Globus pallidus (tissue), 1 donor: Measurements from ENCODE around the gene UBE2C.
"Not testable (repeated sequence)": the region's sequence is repeated elsewhere in the genome, so short reads cannot be mapped to it uniquely, and the experiment has no call there.

Experiments
- DNase-seq: peaks from one replicate; pipeline ENCODE4 v3.0.0-alpha.2; 2015; ENCODE audit warnings: low spot score

Gene UBE2C

GRCh38 chr20:45797955-45798354 is 14.5 kb upstream of the UBE2C start:
- not testable (repeated sequence) for DNase-seq

GRCh38 chr20:45798935-45799642 is 13.4 kb upstream of the UBE2C start:
- no peak for DNase-seq

- no peak for DNase-seq
Observed at GRCh38 chr20:45801851-45802250, 10.6 kb upstream of the UBE2C start.

- no peak for DNase-seq
Observed at GRCh38 chr20:45810191-45810970, 2.1 kb upstream of the UBE2C start.

- no peak for DNase-seq
Observed at GRCh38 chr20:45813006-45813340, 529 bp downstream of the UBE2C start.

GRCh38 chr20:45813489-45813888 is 1.0 kb downstream of the UBE2C start:
- no peak for DNase-seq

- DNase-seq: no peak
Observed at GRCh38 chr20:45814314-45814713, 1.9 kb downstream of the UBE2C start.

GRCh38 chr20:45816951-45817350 is 4.5 kb downstream of the UBE2C start:
- no peak for DNase-seq

- DNase-seq: no peak
Observed at GRCh38 chr20:45817376-45818194, 5.1 kb downstream of the UBE2C start.

GRCh38 chr20:45818239-45818638 is 5.8 kb downstream of the UBE2C start:
- DNase-seq: no peak

- no peak for DNase-seq
Observed at GRCh38 chr20:45819466-45819865, 7.0 kb downstream of the UBE2C start.

GRCh38 chr20:45821947-45822346 is 9.5 kb downstream of the UBE2C start:
- no peak for DNase-seq

- no peak for DNase-seq
Observed at GRCh38 chr20:45822857-45823256, 10.4 kb downstream of the UBE2C start.

- DNase-seq: no peak
Observed at GRCh38 chr20:45823949-45824835, 11.7 kb downstream of the UBE2C start.

- no peak for DNase-seq
Observed at GRCh38 chr20:45826381-45827019, 14.1 kb downstream of the UBE2C start.

- DNase-seq: no peak
Observed at GRCh38 chr20:45827030-45827652, 14.7 kb downstream of the UBE2C start, which contains the start of gene TNNC2. Gene TNNC2 (minus strand): TSS chr20:45827312. CDS start chr20:45827248, 64 bp downstream.

- DNase-seq: no peak
Observed at GRCh38 chr20:45827712-45828111, 15.3 kb downstream of the UBE2C start.

- DNase-seq: no peak
Observed at GRCh38 chr20:45828589-45828988, 16.1 kb downstream of the UBE2C start.

GRCh38 chr20:45829673-45830106 is 17.2 kb downstream of the UBE2C start:
- DNase-seq: not testable (repeated sequence)

GRCh38 chr20:45832619-45833018 is 20.2 kb downstream of the UBE2C start:
- no peak for DNase-seq
